Measurements from ENCODE around the gene TNFAIP2. TPM values are rescaled to one million over a fixed set of nuclear protein-coding genes. Genes with fewer than 3 reads are reported as not detected.
A peak's percentile ranks its signal among the peaks of the same experiment; 100 is the strongest.

Gene TNFAIP2, protein sequence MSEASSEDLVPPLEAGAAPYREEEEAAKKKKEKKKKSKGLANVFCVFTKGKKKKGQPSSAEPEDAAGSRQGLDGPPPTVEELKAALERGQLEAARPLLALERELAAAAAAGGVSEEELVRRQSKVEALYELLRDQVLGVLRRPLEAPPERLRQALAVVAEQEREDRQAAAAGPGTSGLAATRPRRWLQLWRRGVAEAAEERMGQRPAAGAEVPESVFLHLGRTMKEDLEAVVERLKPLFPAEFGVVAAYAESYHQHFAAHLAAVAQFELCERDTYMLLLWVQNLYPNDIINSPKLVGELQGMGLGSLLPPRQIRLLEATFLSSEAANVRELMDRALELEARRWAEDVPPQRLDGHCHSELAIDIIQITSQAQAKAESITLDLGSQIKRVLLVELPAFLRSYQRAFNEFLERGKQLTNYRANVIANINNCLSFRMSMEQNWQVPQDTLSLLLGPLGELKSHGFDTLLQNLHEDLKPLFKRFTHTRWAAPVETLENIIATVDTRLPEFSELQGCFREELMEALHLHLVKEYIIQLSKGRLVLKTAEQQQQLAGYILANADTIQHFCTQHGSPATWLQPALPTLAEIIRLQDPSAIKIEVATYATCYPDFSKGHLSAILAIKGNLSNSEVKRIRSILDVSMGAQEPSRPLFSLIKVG
- total RNA-seq (ENCODE audit: low replicate concordance), result 21.5 and 28.5 TPM in 2 replicates
- long read RNA-seq, partial matches to known transcripts, result 0 of 1 reads
- long read RNA-seq, other reads (novel, unspliced or antisense), result 1 of 1 reads

DNA sequence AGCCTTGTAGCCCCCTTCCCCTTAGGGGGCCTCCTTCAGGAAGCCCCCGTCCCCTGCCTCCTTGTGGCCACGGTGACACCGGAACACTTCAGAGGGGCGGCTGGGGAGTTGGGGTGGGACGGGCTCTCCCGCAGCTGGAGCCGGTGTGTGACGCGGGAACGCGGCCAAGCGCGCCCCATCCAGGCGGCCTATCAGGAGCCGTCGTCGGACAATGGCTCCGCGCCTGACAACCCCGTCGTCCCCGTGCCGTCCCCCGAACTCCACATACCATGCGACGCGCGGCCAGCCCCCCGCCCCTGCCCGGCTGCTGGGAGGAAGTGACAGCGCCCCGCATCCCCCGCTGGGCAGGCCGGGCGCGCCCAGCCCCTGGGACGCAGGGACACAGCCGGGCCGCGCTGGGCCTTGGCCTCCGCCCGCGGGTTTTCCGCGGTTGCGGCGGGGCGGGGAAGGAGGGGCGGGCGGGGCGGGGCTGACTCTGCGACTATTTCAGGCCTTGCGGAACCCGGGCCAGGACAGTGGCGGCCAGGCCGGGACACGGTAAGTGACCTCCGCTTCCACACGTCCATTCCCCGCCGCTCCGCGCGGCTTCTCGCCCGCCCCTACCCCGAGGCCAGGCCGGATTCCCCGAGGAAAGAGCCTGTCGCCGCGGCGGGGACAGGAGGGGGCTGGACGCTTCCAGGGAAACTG, at the start of gene TNFAIP2:
TNFAIP2 (plus strand) TSS at position 515 of the 687 bp plus-strand sequence. CDS start 2,997 bp downstream, outside the sequence.
- no peaks in the 10 kb centered on the region for H3K36me3 Mint-ChIP-seq
- H3K4me3 Mint-ChIP-seq, result peak within 1 kb of the TSS; percentile 76
- H3K4me1 Mint-ChIP-seq (ENCODE audit: unreplicated experiment), result peaks cover 14% of the 10 kb centered on the region
- TF ChIP-seq, protein P1, sequence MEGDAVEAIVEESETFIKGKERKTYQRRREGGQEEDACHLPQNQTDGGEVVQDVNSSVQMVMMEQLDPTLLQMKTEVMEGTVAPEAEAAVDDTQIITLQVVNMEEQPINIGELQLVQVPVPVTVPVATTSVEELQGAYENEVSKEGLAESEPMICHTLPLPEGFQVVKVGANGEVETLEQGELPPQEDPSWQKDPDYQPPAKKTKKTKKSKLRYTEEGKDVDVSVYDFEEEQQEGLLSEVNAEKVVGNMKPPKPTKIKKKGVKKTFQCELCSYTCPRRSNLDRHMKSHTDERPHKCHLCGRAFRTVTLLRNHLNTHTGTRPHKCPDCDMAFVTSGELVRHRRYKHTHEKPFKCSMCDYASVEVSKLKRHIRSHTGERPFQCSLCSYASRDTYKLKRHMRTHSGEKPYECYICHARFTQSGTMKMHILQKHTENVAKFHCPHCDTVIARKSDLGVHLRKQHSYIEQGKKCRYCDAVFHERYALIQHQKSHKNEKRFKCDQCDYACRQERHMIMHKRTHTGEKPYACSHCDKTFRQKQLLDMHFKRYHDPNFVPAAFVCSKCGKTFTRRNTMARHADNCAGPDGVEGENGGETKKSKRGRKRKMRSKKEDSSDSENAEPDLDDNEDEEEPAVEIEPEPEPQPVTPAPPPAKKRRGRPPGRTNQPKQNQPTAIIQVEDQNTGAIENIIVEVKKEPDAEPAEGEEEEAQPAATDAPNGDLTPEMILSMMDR (conservative IDR thresholded peaks at IDR 0.05), result no peak
- peak within 1 kb of the TSS; percentile 67 for H3K27ac Mint-ChIP-seq
- DNase-seq (ENCODE audit: extremely low spot score, unreplicated experiment), result no peak
- H3K9me3 Mint-ChIP-seq, result no peaks in the 10 kb centered on the region
- H3K27me3 Mint-ChIP-seq, result peaks cover 16% of the 10 kb centered on the region

DNA sequence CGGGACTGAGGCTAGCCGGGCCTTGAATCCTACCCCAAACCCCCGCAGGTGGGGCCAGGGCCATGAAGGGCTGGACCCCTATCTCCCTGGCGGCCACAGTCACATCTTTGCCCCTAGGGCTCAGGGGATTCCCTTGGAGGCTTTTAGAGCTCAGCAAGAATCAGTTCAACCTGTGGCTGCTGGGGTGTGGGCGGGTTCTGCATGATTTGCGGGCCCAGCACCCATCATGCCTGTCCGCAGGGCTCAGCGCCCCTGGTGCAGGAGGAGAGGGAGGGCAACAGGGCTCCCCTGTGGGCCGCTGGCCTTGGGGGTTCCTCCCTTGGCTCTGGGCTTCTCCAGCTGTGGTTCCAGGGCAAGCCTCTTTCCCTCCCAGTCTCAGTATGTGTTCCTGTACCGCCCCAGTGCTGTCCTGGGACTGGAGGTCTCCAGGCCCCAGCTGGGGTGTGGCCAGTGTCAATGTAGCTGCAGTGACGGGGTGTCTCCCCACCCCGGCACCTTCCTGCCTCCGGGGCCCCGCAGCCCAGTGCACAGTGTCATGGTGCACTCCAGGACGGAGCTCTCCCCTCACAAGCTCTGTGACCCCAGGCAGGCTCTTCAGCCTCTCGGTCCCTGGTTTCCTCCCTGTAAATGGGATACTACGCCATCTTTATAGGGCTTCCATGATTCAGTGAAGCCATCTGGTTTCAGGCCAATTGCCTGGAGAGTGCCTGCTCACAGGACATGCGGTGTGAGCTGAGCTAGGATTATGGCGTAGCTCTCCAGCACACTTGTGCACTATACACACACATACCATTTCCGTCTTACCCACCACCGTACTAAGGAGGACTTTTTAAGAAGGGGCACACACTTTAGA, 49.2 kb upstream of the TNFAIP2 start:
- TF ChIP-seq, protein P1 (conservative IDR thresholded peaks at IDR 0.05), result no peak
- Mint-ChIP-seq H3K4me3 (peak overlapping the region; percentile 58), H3K4me1 (ENCODE audit: unreplicated experiment) (peaks cover 6% of the 10 kb centered on the region), H3K27me3 (no peaks in the 10 kb centered on the region), H3K27ac (peak overlapping the region; percentile 55), H3K36me3 (no peaks in the 10 kb centered on the region), H3K9me3 (no peaks in the 10 kb centered on the region)
- no peak for DNase-seq (ENCODE audit: extremely low spot score, unreplicated experiment)

DNA sequence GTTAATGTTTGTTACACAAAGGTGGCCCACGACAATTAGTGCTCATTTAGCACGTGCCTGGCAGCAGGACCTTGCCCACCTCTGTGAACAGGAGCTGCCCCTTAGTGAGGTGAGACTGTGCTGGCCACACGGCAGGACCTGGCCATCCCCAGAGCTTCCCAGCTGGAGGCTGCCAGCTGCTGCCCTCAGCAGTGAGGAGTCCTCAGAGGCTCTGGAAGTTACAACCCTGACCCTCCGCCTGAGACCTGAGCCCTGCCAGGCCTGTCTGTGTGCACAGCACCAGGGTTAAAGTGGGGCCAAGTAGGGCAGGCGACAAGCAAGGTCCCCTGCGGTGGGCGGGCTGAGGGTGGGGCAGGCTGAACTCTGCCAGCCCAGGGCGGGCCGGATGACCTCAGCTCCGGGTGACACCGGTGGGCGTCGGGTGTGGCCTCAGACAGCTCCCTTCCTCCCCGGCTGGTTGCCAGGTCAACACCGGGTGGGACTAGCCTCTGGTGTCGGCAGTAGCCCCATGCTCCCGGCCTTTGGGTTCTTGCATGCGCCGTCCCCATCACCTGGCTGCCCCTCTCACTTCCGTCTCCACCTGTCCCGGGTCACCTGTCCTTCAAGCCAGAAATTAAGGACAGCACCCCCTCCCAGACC, 48.4 kb upstream of the TNFAIP2 start:
- Mint-ChIP-seq H3K4me1 (ENCODE audit: unreplicated experiment) (peaks cover 6% of the 10 kb centered on the region), H3K9me3 (no peaks in the 10 kb centered on the region), H3K4me3 (peak overlapping the region; percentile 58), H3K27me3 (no peaks in the 10 kb centered on the region), H3K36me3 (no peaks in the 10 kb centered on the region), H3K27ac (peak overlapping the region; percentile 55)
- TF ChIP-seq, protein P1 (conservative IDR thresholded peaks at IDR 0.05), result no peak
- DNase-seq (ENCODE audit: extremely low spot score, unreplicated experiment), result no peak

DNA sequence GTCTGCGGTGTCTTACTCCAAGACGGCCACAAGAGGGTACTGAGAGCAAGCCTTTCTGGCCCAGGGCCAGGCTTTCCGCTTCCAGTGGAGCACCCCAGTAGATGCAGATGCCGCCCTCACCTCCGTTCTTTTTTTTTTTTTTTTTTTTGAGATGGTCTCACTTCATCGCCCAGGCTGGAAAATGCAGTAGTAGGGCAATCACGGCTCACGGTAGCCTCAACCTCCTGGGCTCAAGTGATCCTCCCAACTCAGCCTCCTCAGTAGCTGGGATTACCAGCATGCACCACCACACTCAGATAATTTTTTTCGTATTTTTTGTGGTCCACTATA, 44.9 kb upstream of the TNFAIP2 start:
- TF ChIP-seq, protein P1 (conservative IDR thresholded peaks at IDR 0.05), result peak; percentile 82
- peaks cover 6% of the 10 kb centered on the region for H3K4me1 Mint-ChIP-seq (ENCODE audit: unreplicated experiment)
- DNase-seq (ENCODE audit: extremely low spot score, unreplicated experiment), result peak; percentile 80
- H3K27me3 Mint-ChIP-seq, result no peaks in the 10 kb centered on the region
- H3K4me3 Mint-ChIP-seq, result no peak overlapping the region
- no peaks in the 10 kb centered on the region for H3K36me3 Mint-ChIP-seq
- H3K9me3 Mint-ChIP-seq, result no peaks in the 10 kb centered on the region
- no peak overlapping the region for H3K27ac Mint-ChIP-seq
